ENCODE results near the gene RRP1.
"Not testable (repeated sequence)": the region's sequence is repeated elsewhere in the genome, so short reads cannot be mapped to it uniquely, and the experiment has no call there.

RRP1 gene

GRCh38 chr21:43836616-43837015 is 47.2 kb downstream of the RRP1 start:
- H3K9me2 ChIP-seq (replicated peaks; ENCODE audit: insufficient read depth, low read length), result no peaks in the 10 kb centered on the region

GRCh38 chr21:43840259-43840658 is 50.9 kb downstream of the RRP1 start:
- Histone ChIP-seq H3K27me3 (ENCODE audit: low read length) (no peaks in the 10 kb centered on the region), H3K36me3 (ENCODE audit: low read length) (no peaks in the 10 kb centered on the region), H3K9me2 (replicated peaks; ENCODE audit: insufficient read depth, low read length) (no peaks in the 10 kb centered on the region), H3K27ac (ENCODE audit: low read depth, low read length) (no peak overlapping the region), H3K79me2 (ENCODE audit: insufficient read depth, low read length) (no peaks in the 10 kb centered on the region), H3K9me3 (ENCODE audit: insufficient read depth, low read length) (no peaks in the 10 kb centered on the region), H2AFZ (ENCODE audit: low read depth, low read length, severe bottlenecking) (no peak overlapping the region), H3K9ac (ENCODE audit: low read length) (no peak overlapping the region), H3K4me2 (ENCODE audit: low read depth, low read length, poor library complexity, severe bottlenecking) (no peak overlapping the region), H3K4me3 (ENCODE audit: insufficient read depth, low read length, poor library complexity, severe bottlenecking) (no peak overlapping the region), H4K20me1 (ENCODE audit: low read depth, low read length) (no peaks in the 10 kb centered on the region), H3F3A (ENCODE audit: insufficient read depth) (no peaks in the 10 kb centered on the region)
- no peak for TF ChIP-seq EZH2phosphoT487 (conservative IDR thresholded peaks at IDR 0.05; ENCODE audit: low read length)
- TF ChIP-seq CTCF (IDR thresholded peaks at IDR 0.05; ENCODE audit: insufficient read depth, low read length, poor library complexity, severe bottlenecking), result no peak

More at GRCh38 chr21:43836616-43837015, 47.2 kb downstream of the RRP1 start:
- H2AFZ ChIP-seq (ENCODE audit: low read depth, low read length, severe bottlenecking), result no peak overlapping the region
- no peaks in the 10 kb centered on the region for H3K27me3 ChIP-seq (ENCODE audit: low read length)
- no peak for TF ChIP-seq CTCF (IDR thresholded peaks at IDR 0.05; ENCODE audit: insufficient read depth, low read length, poor library complexity, severe bottlenecking)
- TF ChIP-seq EZH2phosphoT487 (conservative IDR thresholded peaks at IDR 0.05; ENCODE audit: low read length), result no peak
- no peaks in the 10 kb centered on the region for H3K36me3 ChIP-seq (ENCODE audit: low read length)
- H3K9ac ChIP-seq (ENCODE audit: low read length), result no peak overlapping the region
- no peaks in the 10 kb centered on the region for H3F3A ChIP-seq (ENCODE audit: insufficient read depth)
- H3K27ac ChIP-seq (ENCODE audit: low read depth, low read length), result no peak overlapping the region
- H3K4me3 ChIP-seq (ENCODE audit: insufficient read depth, low read length, poor library complexity, severe bottlenecking), result no peak overlapping the region
- no peaks in the 10 kb centered on the region for H3K9me3 ChIP-seq (ENCODE audit: insufficient read depth, low read length)
- no peaks in the 10 kb centered on the region for H3K79me2 ChIP-seq (ENCODE audit: insufficient read depth, low read length)
- H3K4me2 ChIP-seq (ENCODE audit: low read depth, low read length, poor library complexity, severe bottlenecking), result no peak overlapping the region
- H4K20me1 ChIP-seq (ENCODE audit: low read depth, low read length), result no peaks in the 10 kb centered on the region

GRCh38 chr21:43842742-43843141 is 53.4 kb downstream of the RRP1 start:
- Histone ChIP-seq H3K4me2 (ENCODE audit: low read depth, low read length, poor library complexity, severe bottlenecking) (peak overlapping the region; percentile 14), H3K27ac (ENCODE audit: low read depth, low read length) (no peak overlapping the region), H3K27me3 (ENCODE audit: low read length) (no peaks in the 10 kb centered on the region), H3K9me3 (ENCODE audit: insufficient read depth, low read length) (no peaks in the 10 kb centered on the region), H3K4me3 (ENCODE audit: insufficient read depth, low read length, poor library complexity, severe bottlenecking) (no peak overlapping the region), H3K79me2 (ENCODE audit: insufficient read depth, low read length) (no peaks in the 10 kb centered on the region), H3K9me2 (replicated peaks; ENCODE audit: insufficient read depth, low read length) (no peaks in the 10 kb centered on the region), H4K20me1 (ENCODE audit: low read depth, low read length) (no peaks in the 10 kb centered on the region), H3K36me3 (ENCODE audit: low read length) (no peaks in the 10 kb centered on the region), H3K9ac (ENCODE audit: low read length) (no peak overlapping the region), H2AFZ (ENCODE audit: low read depth, low read length, severe bottlenecking) (no peak overlapping the region), H3F3A (ENCODE audit: insufficient read depth) (no peaks in the 10 kb centered on the region)
- TF ChIP-seq CTCF (IDR thresholded peaks at IDR 0.05; ENCODE audit: insufficient read depth, low read length, poor library complexity, severe bottlenecking), result no peak
- no peak for TF ChIP-seq EZH2phosphoT487 (conservative IDR thresholded peaks at IDR 0.05; ENCODE audit: low read length)

GRCh38 chr21:43844906-43845305 is 55.5 kb downstream of the RRP1 start:
- not testable (repeated sequence) for H3K9ac ChIP-seq (ENCODE audit: low read length); H3K9me3 ChIP-seq (ENCODE audit: insufficient read depth, low read length); H3K36me3 ChIP-seq (ENCODE audit: low read length); H4K20me1 ChIP-seq (ENCODE audit: low read depth, low read length); H3K27me3 ChIP-seq (ENCODE audit: low read length); H2AFZ ChIP-seq (ENCODE audit: low read depth, low read length, severe bottlenecking); H3K9me2 ChIP-seq (replicated peaks; ENCODE audit: insufficient read depth, low read length); H3F3A ChIP-seq (ENCODE audit: insufficient read depth); H3K27ac ChIP-seq (ENCODE audit: low read depth, low read length); H3K79me2 ChIP-seq (ENCODE audit: insufficient read depth, low read length); H3K4me2 ChIP-seq (ENCODE audit: low read depth, low read length, poor library complexity, severe bottlenecking); H3K4me3 ChIP-seq (ENCODE audit: insufficient read depth, low read length, poor library complexity, severe bottlenecking)
